Dedifferentiated amniotic fluid mesenchymal stem cell (primary cell): ENCODE data around the gene SCTR.

ENCODE experiments used
- DNase-seq: peaks from one replicate; pipeline ENCODE4 v3.0.0-alpha.2; 2016; ENCODE audit errors: extremely low spot score

The SCTR gene

DNA sequence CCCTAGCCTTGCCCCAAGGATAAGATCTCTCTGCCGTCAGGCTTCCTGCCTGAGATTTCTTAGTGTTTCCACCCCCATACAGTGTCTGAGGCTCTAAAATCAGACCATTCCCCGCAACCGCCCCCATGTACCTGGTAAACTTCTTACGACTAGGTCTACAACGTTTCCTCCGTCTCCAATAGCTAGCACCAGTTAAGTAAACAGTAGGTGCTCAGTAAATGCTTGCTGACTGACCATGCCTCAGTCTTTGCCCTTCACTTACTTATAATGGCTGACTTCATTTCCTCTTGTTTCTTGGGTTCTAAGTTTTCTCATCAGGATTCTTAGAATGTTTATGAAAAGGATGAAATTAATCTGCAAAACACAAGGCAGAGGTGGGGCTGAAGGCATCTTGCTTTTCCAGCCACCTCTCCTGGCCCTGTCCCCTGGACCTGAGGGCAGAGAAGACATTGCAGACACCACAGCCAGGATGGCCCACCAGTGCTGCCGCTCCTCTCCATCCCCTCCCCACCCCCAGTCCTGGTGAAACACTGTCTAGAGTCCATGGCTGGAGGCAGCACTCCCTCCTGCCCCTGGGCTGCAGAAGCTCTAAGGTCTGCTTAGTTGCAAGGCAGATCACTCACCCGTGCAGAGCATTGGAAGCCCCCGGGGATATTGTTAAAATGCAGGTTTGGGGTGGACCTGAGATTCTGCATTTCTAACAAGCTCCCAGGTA, 75.7 kb downstream of the SCTR start:
- DNase-seq = no peak

DNA sequence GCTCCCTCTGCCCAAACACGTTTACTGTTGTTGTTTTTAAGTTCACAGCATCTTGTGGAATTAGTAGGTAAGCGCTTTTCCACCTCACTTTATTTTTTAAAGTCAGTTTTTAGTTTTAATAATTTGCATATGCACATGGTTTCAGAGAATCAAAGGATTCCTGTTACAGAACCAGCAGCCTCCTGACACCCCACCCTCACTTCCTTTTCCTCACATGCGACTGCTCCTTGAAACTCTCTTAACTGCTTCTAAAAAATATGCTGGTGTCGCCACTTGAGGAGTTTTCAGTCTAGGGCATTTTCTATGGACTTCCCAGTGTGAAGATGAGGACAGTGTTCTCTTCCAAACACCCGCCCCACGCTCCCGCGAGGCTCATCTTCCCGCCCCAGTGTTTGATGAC, 78.2 kb downstream of the SCTR start:
- no peak for DNase-seq

DNA sequence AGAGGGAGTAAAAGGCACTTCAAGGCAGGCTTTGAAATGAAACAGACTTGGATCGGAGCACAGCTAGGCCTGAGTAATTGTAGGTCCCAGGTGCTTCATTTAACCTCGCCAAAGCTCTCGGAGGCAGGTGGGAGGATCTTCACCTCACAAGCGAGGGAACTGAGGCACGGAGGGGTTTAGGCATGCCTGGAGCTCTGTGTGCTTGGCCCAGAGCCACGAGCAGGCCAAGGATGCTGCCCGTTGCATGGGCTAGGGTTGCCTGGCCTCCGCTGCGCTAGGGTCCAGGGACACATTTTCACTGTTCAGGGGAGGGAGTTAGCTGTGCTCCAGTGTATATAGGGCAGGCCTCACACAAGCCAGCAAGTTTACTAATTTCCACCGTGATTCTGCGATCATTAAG, 81.4 kb downstream of the SCTR start:
- no peak for DNase-seq

DNA sequence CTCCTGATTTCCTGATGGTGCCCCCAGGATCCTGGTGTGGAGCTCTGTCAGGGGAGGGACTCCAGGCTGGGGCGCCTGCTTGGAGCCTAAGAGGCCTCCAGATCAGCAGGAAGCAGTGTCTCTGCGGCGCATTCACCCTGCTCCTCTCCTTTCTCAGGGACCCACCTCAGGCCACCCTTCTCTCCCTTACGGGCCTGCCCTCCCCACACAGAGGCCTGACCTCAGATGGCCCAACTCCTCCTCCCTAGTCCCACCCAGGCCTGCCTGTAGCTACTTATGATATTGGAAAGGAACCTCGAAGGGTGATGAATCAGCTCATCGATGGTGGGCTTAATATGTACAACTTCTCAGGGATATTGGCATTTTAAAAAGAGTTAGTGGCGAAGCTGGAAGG, 82.1 kb downstream of the SCTR start:
- no peak for DNase-seq

DNA sequence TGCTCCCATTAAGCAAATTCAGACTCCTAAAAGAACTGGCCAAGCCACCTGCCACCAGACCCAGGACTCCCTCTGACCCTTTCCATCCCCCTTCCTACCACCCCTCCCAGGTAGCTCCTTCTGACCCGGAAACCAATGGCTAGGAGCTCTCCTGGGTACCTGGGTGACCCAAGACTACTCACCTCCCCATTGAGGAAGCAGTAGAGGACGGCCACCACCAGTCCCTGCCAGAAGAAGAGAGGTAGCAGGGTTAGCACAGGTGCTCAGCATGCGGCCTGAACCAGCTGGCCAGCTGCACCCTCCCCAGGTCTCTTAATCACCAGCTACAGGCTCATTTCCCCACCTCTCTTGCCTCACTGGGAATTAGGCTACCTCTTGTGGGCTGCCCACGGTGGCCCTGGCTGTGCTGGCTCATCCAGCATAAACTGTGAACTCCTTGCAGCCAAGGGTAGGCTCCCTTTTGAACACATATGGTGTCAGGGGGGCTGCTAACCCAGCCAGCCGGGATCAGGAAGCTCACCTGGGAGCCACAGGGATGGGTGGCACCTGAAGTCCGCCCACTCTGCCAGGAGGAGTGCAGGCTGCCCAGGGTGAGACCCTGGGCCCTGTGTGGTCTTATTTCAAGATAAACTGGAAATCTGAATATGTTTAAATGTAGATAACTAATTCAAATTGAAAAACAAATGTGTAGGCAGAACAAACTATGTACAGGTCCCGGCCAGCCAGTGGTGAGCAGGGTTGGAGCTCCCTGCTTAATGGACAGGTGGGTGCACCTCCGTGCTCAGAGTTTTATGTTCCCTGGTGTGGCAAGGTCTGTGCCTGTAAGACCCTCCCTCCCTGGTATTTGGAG, 82.7 kb downstream of the SCTR start:
- no peak for DNase-seq

DNA sequence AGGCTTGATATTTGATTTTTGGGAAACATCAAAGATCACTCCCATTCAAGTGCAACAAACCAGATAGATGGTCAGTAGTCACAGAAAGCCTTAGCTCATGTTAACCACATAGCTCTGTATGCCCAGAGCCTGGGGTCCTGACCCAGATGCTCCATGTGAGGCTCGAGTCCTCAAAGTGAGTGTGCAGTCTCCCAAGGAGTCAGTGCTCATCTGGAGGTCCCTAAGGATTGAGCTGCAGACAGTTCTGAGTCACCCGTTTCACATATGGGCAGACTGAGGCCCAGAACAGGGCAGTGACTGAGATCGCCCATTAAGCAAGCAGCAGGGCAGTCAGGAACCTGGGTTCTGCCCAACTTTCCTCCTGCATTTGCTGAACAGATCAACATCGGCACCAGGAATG, 83.4 kb downstream of the SCTR start:
- no peak for DNase-seq

DNA sequence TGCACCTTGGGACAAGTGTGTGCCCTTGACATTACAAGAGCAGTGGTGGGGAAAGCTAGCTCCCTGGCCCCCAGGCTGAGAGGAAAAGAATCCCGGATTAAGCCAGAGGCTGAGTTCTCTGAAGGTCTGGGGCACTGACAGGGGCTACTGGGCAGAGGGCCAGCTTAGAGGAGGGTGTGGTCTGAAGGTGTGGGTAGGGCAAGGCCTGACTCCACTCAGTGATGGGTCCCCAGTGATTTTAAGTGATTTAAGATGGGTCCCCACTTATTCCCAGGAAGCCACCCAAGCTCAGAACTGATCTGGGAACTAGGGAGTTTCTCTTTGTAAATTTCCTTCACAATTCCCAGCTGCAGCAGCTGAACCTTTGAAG, 83.8 kb downstream of the SCTR start:
- DNase-seq = no peak

DNA sequence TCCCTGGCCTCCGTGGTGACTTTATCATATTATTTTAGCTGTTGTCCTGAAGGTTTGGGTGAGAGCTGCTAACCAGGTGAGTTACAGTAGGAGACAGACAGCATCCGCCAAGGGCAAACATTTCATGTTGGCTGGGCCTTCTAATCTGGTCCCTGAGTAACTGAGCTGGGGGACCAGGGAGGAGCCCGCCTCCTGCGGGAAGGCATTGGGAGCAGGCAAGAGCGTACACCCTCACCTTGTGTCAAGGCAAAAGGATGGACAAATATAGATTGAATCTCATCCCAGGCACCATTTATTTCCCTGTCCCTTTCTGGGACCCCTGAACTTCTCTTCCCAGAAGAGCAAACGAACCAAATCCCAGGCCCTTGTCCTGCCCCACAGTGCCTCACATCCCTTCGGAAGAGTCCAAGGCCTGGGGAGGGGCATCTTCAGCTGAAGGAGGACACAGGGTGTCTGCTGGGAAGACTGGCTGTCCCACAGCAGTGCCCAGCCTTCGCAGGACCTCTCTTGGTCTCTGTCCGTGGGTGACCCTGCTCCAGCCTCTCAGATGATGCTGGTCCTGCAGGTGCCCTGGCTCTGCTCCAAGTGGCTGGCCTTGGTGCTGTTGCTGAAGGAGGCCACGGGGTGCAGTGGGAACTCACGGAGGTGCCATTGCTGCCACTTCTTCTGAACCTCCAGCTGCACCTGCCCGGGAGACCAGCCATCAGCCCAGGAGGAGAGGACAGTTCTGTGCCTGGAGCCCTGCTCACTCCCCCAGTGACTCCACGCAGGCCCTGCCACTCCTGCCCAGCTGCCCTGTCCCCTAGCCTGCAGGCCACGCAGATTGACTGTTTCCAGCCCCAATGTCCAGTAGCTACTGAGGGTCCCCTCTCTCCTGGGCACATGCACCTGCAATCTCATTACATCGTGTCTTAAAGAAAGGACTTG, 84.4 kb downstream of the SCTR start:
- no peak for DNase-seq

DNA sequence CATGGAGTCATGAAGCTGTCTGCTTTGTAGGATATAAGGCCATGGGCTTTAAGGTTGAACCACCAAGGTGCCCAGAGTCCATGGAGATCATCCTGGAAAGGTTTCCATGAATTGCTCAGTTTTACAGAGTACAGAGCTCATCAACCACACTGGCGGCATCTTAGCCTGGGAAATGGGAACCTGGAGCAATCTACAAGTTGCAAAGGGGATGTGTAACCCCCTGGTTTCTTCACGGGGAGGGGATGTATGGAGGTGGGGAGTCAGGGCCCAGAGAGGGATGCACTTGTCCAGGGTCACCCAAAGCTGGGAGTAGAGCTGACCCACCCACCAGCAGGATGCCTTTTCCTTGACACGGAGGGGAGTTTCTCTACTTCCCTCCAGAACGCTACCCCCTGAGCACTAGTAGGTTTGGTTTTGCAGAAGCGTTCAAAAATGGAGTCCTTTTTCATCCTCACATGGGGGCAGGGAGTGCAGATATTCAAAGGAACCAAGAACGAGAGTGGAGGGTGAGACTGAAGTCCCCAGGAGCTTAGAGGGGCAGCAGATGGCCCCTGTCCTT, 85.5 kb downstream of the SCTR start:
- DNase-seq = no peak

DNA sequence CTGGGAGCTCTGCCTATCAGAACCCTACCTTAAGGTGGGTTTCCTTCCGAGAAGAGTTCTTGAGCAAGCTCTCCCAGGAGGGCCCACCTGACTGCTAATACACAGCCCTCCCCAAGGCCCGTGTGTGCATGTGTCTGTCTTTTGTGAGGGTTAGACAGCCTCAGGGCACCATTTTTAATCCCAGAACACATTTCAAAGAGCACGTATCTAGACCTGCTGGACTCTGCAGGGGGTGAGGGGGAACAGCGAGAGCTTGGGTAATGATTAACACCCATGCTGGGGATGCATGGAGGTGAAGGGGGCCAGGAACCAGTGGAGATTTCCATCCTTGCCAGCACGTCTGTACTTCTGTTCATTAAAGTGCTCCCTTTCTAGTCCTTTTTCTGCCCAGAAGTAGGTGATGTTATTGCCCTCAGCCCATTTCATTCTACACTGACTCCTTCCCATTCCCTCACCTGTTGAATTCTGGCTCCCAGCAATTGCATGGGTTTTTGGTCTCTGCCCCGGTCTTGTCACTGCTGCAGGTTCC, 86.1 kb downstream of the SCTR start:
- no peak for DNase-seq

DNA sequence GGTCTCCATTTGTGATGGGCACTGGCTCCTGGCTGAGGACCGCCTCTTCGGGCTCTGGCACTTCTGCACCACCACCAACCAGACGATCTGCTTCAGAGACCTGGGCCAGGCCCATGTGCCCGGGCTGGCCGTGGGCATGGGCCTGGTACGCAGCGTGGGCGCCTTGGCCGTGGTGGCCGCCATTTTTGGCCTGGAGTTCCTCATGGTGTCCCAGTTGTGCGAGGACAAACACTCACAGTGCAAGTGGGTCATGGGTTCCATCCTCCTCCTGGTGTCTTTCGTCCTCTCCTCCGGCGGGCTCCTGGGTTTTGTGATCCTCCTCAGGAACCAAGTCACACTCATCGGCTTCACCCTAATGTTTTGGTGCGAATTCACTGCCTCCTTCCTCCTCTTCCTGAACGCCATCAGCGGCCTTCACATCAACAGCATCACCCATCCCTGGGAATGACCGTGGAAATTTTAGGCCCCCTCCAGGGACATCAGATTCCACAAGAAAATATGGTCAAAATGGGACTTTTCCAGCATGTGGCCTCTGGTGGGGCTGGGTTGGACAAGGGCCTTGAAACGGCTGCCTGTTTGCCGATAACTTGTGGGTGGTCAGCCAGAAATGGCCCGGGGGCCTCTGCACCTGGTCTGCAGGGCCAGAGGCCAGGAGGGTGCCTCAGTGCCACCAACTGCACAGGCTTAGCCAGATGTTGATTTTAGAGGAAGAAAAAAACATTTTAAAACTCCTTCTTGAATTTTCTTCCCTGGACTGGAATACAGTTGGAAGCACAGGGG, 87.1 kb downstream of the SCTR start:
- no peak for DNase-seq

DNA sequence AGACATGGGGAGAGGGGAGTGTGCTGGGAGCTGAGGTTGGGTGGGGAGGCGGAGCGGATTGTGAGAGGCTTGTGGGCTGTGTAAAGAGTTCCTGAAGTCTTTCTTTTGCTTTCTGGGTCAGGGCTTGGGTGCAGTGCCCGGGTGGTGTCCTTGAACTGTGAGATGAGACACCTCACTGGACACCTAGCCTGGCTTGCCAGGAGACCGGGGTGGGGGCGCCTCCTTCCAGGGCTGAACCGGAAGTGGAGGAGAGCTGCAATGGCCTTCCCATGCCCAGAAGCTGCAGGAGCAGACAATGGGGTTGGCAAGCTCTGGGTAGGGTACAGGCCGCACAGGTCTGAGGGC, 88.4 kb downstream of the SCTR start:
- no peak for DNase-seq

DNA sequence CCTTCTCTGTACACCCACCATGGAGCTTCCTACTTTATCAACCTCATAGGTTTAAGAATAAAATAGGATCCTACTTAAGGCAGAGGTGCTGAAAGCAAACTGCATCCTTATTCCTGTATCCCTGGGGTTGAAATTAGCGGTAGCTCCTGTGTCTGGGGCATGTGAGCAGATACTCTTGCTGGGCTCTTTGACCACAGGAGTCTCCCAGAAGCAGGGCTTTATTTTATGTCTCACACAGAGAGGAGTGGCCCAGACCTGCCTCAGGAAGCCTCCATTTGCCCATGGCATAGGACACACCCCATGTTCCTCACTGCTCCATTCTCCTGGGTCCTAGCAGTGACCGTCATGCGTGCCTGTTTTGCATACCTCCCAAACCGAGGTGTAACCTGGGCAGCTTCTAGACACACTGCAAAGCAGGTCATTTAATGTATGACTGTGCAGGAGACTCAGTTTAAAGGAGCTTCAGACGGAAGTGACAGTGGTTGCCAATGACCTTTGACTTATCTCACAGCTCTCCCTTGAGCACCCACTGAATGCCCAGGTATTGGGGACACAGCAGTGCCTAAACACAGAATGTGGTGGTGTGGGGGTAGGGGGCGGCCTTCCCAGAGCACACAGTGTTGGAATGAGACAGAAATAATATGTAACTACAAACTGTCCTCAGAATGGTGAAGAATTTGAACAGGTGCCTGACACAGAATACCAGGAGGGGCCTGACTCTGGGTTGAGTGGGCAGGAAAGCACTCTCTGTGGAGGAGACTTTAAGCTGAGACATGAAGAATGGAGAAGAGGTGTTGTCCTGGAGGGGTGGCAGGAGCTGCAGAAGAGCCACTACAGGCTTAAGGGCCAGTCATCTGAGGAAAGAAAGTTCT, 89.0 kb downstream of the SCTR start:
- DNase-seq = no peak

DNA sequence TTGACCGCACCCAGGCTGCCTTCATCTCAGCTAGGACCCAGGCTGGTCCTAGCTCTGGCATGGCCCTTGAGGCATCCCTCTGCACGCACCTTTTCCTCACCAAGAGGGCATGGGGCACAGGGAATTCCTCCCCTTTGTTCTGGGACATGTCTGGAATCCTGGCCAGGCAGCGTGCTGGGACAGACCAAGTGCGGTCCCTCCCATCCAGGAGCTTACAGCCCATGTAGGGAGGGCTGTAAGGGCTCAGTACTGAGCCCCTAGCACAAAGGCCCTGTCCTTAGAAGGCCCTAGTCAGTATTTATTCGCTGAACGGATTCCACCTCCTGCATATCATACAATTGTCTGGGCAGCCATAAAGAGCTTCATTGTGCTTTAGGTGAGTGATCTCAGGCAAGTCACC, 89.6 kb downstream of the SCTR start:
- DNase-seq = no peak

DNA sequence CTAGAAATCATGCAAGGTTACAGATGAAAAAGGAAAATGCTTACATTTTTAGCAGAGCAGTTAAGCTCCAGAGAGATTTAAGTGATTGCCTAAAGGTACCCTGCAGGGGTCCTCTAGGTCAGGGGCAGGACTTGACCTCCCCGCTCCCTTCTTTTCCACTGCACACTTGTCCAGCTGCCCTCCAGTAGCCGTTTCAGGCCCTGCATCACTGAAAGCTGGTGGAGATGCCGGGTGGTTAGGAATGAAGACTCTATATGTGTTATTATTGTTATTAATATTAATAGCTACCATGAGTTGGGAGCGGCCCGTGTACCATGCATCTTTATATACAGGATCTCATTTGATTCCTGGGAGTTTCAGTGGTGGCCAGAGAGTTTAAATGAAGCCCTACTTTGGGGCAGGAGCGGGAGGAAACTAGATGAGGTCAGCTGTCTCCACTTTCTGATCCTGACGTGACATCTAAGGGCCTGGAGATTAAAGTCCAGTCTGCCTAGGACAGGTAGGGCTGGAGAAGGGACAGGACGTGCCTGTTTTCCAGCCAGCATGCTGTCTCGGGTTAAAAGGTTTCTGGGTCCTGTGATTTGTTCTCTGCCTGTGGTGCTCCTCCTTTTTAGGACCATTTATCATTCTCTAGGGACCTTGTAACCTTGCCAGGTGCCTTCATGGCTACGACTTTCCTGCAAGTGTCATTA, 90.5 kb downstream of the SCTR start:
- no peak for DNase-seq

DNA sequence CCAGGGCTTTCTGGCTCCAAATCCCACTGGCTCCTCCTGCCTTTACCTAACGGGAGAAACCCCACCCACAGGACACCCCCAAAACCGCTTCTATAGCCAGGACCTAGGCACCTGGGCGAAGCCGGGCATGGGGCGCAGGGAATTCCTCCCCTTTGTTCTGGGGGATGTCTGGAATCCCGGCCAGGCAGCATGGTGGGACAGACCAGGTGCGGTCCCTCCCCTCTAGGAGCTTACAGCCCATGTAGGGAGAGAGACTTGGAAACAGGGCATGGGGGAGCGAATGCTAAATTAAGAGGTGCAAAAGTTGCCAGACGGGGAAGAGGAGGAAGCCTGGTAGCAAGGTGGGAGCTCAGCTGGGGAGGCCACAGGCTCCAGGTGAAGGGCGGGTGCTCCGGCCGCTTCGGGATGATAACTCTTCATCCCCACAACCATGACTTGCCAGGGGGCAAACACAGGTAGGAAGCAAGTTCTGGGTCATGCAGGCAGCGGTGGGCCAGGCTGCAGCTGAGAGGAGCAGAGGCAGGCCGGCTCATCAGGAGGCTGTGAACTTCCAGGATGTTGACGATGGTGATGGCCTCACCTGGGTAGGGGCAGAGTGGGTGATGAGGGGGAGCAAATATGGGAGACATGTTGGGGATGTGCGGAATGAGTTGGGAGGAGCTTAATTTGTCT, 91.3 kb downstream of the SCTR start:
- DNase-seq = no peak

DNA sequence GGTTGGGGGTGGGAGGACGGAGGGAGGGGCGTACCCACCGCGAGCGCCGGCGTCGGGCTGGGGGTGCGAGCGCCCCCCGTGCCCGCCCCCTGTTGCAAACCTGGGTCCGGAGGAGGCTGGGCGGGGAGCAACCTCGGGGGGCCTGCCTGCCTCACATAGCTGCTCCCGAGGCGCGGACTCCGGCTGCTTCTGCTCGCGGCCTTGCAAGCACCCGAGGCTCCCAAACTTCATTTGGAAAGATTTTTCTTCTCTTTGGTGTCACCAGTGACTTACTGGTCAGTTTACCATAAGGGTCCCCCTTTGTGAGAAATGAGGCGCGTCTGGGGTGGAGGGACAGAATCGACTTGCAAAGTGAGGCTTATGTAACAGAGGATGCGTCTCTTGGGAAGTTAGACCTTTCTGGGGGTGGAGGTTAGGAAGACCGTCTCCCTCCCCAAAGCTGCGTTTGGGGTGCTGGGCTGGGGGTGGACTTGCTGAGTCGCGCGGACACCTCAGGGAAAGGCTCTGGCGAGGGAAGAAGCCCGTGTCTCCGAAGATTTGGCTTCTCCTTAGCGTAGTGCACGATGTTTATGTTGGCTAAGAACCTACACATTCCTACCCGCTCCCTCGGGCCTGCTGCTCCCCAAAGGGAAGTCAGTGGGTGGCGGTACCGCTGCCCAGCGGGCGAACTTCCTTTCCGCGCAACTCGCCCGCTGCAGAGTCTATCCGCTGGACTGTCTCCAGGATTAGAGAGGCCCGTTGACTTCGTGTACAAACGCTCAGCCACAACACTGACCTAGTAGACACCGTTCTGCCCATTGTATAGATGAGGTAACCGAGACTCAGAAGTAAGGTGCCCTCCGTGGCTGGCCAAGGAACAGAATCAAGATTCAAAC, 92.1 kb downstream of the SCTR start:
- no peak for DNase-seq
